Activated B cell treated with CpG ODN at 0.5 μM for 24 hours (primary cell): ENCODE results near the gene DFFB. TPM values are rescaled to one million over a fixed set of nuclear protein-coding genes. Genes with fewer than 3 reads are reported as not detected.
"Not testable (repeated sequence)": the region's sequence is repeated elsewhere in the genome, so short reads cannot be mapped to it uniquely, and the experiment has no call there.

Source experiments
- ATAC-seq: fragments of 200-7000 bp; cut with Tn5 transposase; one replicate; pipeline ENCODE4 v1.10.0; 2021; ENCODE audit warnings: low read depth, mild to moderate bottlenecking, moderate library complexity
- CTCF ChIA-PET: fragments of 350-600 bp; sonication (Branson Sonifier 250); formaldehyde crosslinking; loops from one replicate; lab custom pipeline; 2021; ENCODE audit warnings: antibody characterized with exemption; lab: Charles Lee
- POLR2A ChIA-PET: fragments of 350-600 bp; sonication (Branson Sonifier 250); formaldehyde crosslinking; loops from one replicate; lab custom pipeline; 2021; ENCODE audit warnings: antibody characterized with exemption; lab: Charles Lee
- DNase-seq: peaks from one replicate; pipeline ENCODE4 v3.0.0; 2022
- H3K27ac Mint-ChIP-seq: one replicate; pipeline ENCODE4 v1.8.0; 2020; ENCODE audit warnings: mixed read lengths
- H3K27me3 Mint-ChIP-seq: one replicate; pipeline ENCODE4 v1.8.0; 2021; ENCODE audit warnings: mixed read lengths
- H3K36me3 Mint-ChIP-seq: one replicate; pipeline ENCODE4 v1.8.0; 2021; ENCODE audit warnings: low read depth, mixed read lengths
- H3K4me1 Mint-ChIP-seq: one replicate; pipeline ENCODE4 v1.8.0; 2021; ENCODE audit warnings: mixed read lengths
- H3K4me3 Mint-ChIP-seq: one replicate; pipeline ENCODE4 v1.8.0; 2020; ENCODE audit warnings: mild to moderate bottlenecking, mixed read lengths
- H3K9me3 Mint-ChIP-seq: one replicate; pipeline ENCODE4 v1.8.0; 2020; ENCODE audit warnings: mixed read lengths
- CTCF ChIP-seq: fragments of 200-600 bp; IDR thresholded peaks from one replicate; pipeline ENCODE4 v1.8.0; 2022; ENCODE audit warnings: antibody characterized with exemption, mild to moderate bottlenecking
- intact Hi-C: fragments of 100-400 bp; cut with micrococcal nuclease; formaldehyde crosslinking; loops from one replicate; pipeline ENCODE4 v1.15.1; 2024
- total RNA-seq: library from RNA; stranded (reverse); gene quantifications from 2 replicates; pipeline ENCODE4 v1.2.3, GENCODE V29; 2022

Gene DFFB
- total RNA-seq, 1 donor from 2014 or later = 10.5 TPM

- intact Hi-C loops = no loop called here
- no peak overlapping the region for H3K27ac Mint-ChIP-seq
- TF ChIP-seq CTCF = no peak
- H3K4me1 Mint-ChIP-seq = peaks cover 7% of the 10 kb centered on the region
- no peaks in the 10 kb centered on the region for H3K36me3 Mint-ChIP-seq
- H3K27me3 Mint-ChIP-seq = no peaks in the 10 kb centered on the region
- no peak overlapping the region for H3K4me3 Mint-ChIP-seq
- ChIA-PET POLR2A (no interaction called here), CTCF (no interaction called here)
- DNase-seq (no peak), ATAC-seq (no peak)
- peaks cover 3% of the 10 kb centered on the region for H3K9me3 Mint-ChIP-seq
These were observed 58.4 kb downstream of the DFFB start for GRCh38 chr1:3915551-3916121.

GRCh38 chr1:3917761-3918160 lies 60.5 kb downstream of the DFFB start:
- Mint-ChIP-seq H3K36me3 (no peaks in the 10 kb centered on the region), H3K27me3 (no peaks in the 10 kb centered on the region), H3K27ac (no peak overlapping the region), H3K4me1 (peaks cover 3% of the 10 kb centered on the region), H3K4me3 (no peak overlapping the region), H3K9me3 (peaks cover 3% of the 10 kb centered on the region)
- DNase-seq (no peak), ATAC-seq (no peak)
- TF ChIP-seq CTCF = no peak
- intact Hi-C loops = no loop called here
- ChIA-PET CTCF (no interaction called here), POLR2A (no interaction called here)

GRCh38 chr1:3918359-3918758 lies 61.1 kb downstream of the DFFB start:
- H3K27me3 Mint-ChIP-seq, POLR2A ChIA-PET, CTCF ChIA-PET, intact Hi-C loops, H3K36me3 Mint-ChIP-seq, H3K4me3 Mint-ChIP-seq, H3K9me3 Mint-ChIP-seq, DNase-seq, H3K27ac Mint-ChIP-seq, H3K4me1 Mint-ChIP-seq, ATAC-seq: not testable (repeated sequence)

GRCh38 chr1:3918966-3919611 lies 61.8 kb downstream of the DFFB start:
- Mint-ChIP-seq H3K36me3 (no peaks in the 10 kb centered on the region), H3K4me3 (no peak overlapping the region), H3K27ac (no peak overlapping the region), H3K9me3 (peaks cover 3% of the 10 kb centered on the region), H3K4me1 (peaks cover 3% of the 10 kb centered on the region), H3K27me3 (no peaks in the 10 kb centered on the region)
- intact Hi-C loops = no loop called here
- TF ChIP-seq CTCF = no peak
- POLR2A ChIA-PET = no interaction called here
- ATAC-seq (no peak), DNase-seq (no peak)
- CTCF ChIA-PET = no interaction called here

- intact Hi-C loops = no loop called here
These were observed 62.4 kb downstream of the DFFB start for GRCh38 chr1:3919706-3920105.

More at GRCh38 chr1:3919706-3920105, 62.4 kb downstream of the DFFB start:
- Mint-ChIP-seq H3K27ac (no peak overlapping the region), H3K4me3 (no peak overlapping the region), H3K9me3 (peaks cover 3% of the 10 kb centered on the region), H3K27me3 (no peaks in the 10 kb centered on the region), H3K36me3 (no peaks in the 10 kb centered on the region), H3K4me1 (peaks cover 3% of the 10 kb centered on the region)
- ChIA-PET CTCF (no interaction called here), POLR2A (no interaction called here)
- no peak for TF ChIP-seq CTCF
- DNase-seq = no peak
- ATAC-seq = no peak
